RWPE2 (cell line): ENCODE data around the gene AOPEP.

ENCODE experiments used
- ATAC-seq: fragments of 200-7000 bp; cut with Tn5 transposase; 3 replicates; pipeline ENCODE4 v1.9.1; 2021; ENCODE audit warnings: low read depth
- DNase-seq: peaks from one replicate; pipeline ENCODE4 v3.0.0-alpha.2; 2020; ENCODE audit warnings: low spot score
- H3K27ac ChIP-seq: fragments of 450-650 bp; 2 replicates; pipeline ENCODE4 v1.5.1; 2017; ENCODE audit warnings: mild to moderate bottlenecking; ENCODE audit not compliant: poor library complexity, severe bottlenecking
- H3K27me3 ChIP-seq: fragments of 250-450 bp; sonication (Bioruptor Pico); 2 replicates; pipeline ENCODE4 v1.5.1; 2021; ENCODE audit warnings: mild to moderate bottlenecking, moderate library complexity; ENCODE audit not compliant: insufficient read depth, poor library complexity, severe bottlenecking
- H3K36me3 ChIP-seq: fragments of 250-450 bp; sonication (Bioruptor Pico); 2 replicates; pipeline ENCODE4 v1.5.1; 2020; ENCODE audit warnings: low read depth, mild to moderate bottlenecking, moderate library complexity
- H3K4me1 ChIP-seq: fragments of 250-450 bp; sonication (Bioruptor Pico); 2 replicates; pipeline ENCODE4 v1.5.1; 2021; ENCODE audit warnings: mild to moderate bottlenecking, moderate library complexity; ENCODE audit not compliant: insufficient read depth, poor library complexity, severe bottlenecking
- H3K4me3 ChIP-seq: fragments of 250-450 bp; sonication (Bioruptor Pico); 2 replicates; pipeline ENCODE4 v1.5.1; 2021; ENCODE audit warnings: mild to moderate bottlenecking, moderate library complexity; ENCODE audit not compliant: severe bottlenecking
- H3K9me3 ChIP-seq: fragments of 250-450 bp; sonication (Bioruptor Pico); 2 replicates; pipeline ENCODE4 v1.5.1; 2021; ENCODE audit warnings: mild to moderate bottlenecking, moderate library complexity; ENCODE audit not compliant: severe bottlenecking
- CTCF ChIP-seq: fragments of 450-650 bp; IDR thresholded peaks from one replicate; pipeline ENCODE4 v1.5.1; 2017; ENCODE audit warnings: mild to moderate bottlenecking, moderate library complexity; ENCODE audit not compliant: poor library complexity, severe bottlenecking

Gene AOPEP

GRCh38 chr9:94911986-94912635, 185.6 kb downstream of the AOPEP start:
- TF ChIP-seq CTCF: no peak

GRCh38 chr9:94912700-94913249, 186.3 kb downstream of the AOPEP start:
- Histone ChIP-seq H3K4me1 (peaks cover 41% of the 10 kb centered on the region), H3K27ac (peak overlapping the region; percentile 84), H3K9me3 (no peaks in the 10 kb centered on the region), H3K36me3 (no peaks in the 10 kb centered on the region), H3K4me3 (no peak overlapping the region), H3K27me3 (no peaks in the 10 kb centered on the region)
- ATAC-seq (peak; percentile 70), DNase-seq (no peak)
- no peak for TF ChIP-seq CTCF

More at GRCh38 chr9:94911986-94912635, 185.6 kb downstream of the AOPEP start:
- DNase-seq (no peak), ATAC-seq (no peak)
- H3K4me3 ChIP-seq: no peak overlapping the region
- no peaks in the 10 kb centered on the region for H3K9me3 ChIP-seq
- no peaks in the 10 kb centered on the region for H3K36me3 ChIP-seq
- peaks cover 39% of the 10 kb centered on the region for H3K4me1 ChIP-seq
- no peaks in the 10 kb centered on the region for H3K27me3 ChIP-seq
- H3K27ac ChIP-seq: peak overlapping the region; percentile 84

- Histone ChIP-seq H3K36me3 (no peaks in the 10 kb centered on the region), H3K4me3 (no peak overlapping the region), H3K27ac (peak overlapping the region; percentile 84), H3K4me1 (peaks cover 41% of the 10 kb centered on the region), H3K27me3 (no peaks in the 10 kb centered on the region), H3K9me3 (no peaks in the 10 kb centered on the region)
- TF ChIP-seq CTCF: no peak
- ATAC-seq: no peak
- no peak for DNase-seq
Observed at GRCh38 chr9:94913550-94913949, 187.1 kb downstream of the AOPEP start.

- ATAC-seq: no peak
- Histone ChIP-seq H3K27ac (peak overlapping the region; percentile 84), H3K27me3 (no peaks in the 10 kb centered on the region), H3K9me3 (no peaks in the 10 kb centered on the region), H3K4me1 (peaks cover 60% of the 10 kb centered on the region), H3K4me3 (no peak overlapping the region), H3K36me3 (no peaks in the 10 kb centered on the region)
- DNase-seq: no peak
- TF ChIP-seq CTCF: no peak
Observed at GRCh38 chr9:94915476-94916450, 189.3 kb downstream of the AOPEP start.
